Endothelial cell of coronary artery (primary cell): ENCODE results near the gene ANGPTL8. TPM values are rescaled to one million over a fixed set of nuclear protein-coding genes. Genes with fewer than 3 reads are reported as not detected.

Source experiments
- total RNA-seq: library from RNA; depleted of rRNA; stranded (reverse); fragments of >200 nt; gene quantifications from 2 replicates; pipeline ENCODE4 v1.2.3, GENCODE V29; 2014

The ANGPTL8 gene, protein sequence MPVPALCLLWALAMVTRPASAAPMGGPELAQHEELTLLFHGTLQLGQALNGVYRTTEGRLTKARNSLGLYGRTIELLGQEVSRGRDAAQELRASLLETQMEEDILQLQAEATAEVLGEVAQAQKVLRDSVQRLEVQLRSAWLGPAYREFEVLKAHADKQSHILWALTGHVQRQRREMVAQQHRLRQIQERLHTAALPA
- not detected in 2 replicates for total RNA-seq

DNA sequence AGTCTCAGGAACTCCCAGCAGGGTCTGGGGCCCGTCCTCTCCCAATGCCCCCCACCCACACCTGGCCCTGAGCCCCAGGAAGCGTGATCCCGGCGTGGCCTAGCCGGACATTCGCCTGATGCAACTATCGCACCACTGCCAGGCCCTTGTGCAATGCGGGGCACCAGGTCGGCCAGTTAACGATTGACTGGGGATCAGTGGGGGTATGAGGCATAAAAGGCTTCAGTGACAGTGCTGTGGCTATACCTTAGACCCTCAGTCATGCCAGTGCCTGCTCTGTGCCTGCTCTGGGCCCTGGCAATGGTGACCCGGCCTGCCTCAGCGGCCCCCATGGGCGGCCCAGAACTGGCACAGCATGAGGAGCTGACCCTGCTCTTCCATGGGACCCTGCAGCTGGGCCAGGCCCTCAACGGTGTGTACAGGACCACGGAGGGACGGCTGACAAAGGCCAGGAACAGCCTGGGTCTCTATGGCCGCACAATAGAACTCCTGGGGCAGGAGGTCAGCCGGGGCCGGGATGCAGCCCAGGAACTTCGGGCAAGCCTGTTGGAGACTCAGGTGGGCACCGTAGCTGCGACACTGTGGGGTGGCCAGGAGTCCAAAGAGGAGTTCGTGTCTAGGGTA is at the start of gene ANGPTL8:
Gene ANGPTL8 (plus strand): TSS at position 243 of the 624 bp plus-strand sequence. CDS start 19 bp downstream, at position 262.

DNA sequence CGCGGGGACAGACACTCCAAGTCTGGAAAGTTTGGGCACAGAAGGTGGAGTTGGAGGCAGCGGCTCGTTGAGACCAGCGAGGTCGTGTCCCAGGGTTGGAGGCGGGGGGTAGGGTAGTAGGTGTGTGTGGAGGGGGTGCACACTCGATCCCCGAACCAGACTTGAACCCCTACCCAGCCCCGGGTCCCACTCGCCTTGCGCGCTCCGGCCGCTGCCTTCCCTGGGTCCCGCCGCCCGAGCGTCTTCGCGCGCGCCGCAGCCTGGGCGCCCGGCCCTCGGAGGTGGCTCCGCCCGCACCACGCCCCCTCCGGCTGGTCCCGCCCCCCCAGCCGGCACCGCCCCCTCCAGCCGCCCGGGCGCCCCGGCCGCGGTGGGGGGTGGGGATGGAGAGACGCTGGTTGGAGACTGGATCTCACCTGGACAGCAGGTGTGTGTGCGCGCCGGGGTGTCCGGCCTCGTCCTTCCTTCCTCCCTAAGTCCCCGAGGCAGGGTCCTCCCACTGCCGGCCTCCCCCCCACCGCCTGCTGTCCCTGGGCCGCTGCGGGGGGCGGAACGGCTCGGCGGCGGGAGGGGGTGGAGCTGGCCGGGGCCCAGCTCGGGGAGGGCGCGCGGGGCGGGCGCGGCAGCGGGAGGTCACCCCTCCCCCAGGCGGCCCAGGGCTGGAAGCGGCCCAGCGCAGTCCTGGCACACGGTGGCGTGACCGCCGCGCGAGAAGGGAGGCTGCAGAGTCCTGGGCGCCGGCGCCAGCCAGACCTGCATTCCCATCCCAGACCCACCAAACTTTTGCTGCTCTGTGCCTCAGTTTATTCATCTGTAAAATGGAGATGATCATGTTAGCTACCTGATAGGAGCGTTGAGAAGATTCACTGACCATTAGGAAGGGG is 41.9 kb upstream of the ANGPTL8 start, which contains the start of gene KANK2:
Gene KANK2 (minus strand): TSS at position 255 of the 884 bp plus-strand sequence. CDS start 3,034 bp downstream, outside the sequence.

DNA sequence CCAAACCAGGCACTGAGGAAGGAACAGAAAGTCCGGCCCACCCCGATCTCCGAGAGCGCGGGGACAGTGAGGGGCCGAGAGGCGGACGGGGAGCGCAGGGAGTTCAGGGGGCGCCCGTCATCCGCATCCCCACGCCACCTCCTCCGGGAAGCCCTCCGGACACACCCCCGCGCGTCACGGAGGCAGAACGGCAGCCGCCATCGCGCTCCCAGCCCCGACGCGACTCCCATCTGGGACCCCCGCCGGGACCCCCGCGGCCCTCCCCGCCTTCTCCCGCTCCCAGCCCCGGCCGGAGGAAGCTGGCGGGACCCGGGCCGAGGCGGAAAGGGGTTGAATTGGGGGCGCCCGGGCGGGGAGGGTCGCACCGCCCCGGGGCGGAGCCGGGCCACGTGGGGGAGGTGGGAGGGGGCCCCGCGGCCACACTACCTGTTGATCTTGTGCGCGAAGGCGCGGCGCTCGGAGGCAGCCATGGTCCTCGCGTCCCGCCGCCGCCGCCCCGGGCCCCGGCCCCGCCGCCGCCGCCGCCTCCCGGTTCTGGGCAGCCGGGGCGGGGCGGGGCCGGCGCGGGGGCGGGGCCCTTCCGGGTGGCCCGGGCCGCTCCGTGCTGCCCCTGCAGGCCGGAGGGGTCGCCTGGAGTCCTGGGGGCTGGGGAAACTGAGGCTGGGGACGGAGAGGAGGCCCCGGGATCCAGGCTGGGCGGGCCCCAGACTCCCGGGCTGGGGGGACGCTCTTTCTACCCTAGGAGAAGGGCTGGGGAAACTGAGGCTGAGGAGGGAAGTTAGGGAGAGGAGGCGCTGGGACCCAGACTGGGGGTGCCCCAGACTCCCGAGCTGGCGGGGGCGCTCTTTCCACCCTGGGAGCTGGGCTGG is 22.8 kb downstream of the ANGPTL8 start, which contains the start of gene DOCK6:
Gene DOCK6 (minus strand): TSS at position 554 of the 869 bp plus-strand sequence. CDS start 84 bp downstream, at position 470.

Other genes with a start within 250 kb of the ANGPTL8 start
- gene LDLR, start 150.2 kb upstream of the ANGPTL8 start, total RNA-seq, result 49.6 and 58.1 TPM in 2 replicates
- 37.4 and 77.4 TPM in 2 replicates for gene SPC24, start 83.8 kb upstream of the ANGPTL8 start, total RNA-seq
- 43.2 and 105 TPM in 2 replicates for gene KANK2, start 42.1 kb upstream of the ANGPTL8 start, total RNA-seq
- 46.7 and 86.6 TPM in 2 replicates for gene DOCK6, start 22.9 kb downstream of the ANGPTL8 start, total RNA-seq
- not detected in 2 replicates for gene TSPAN16, start 56.5 kb downstream of the ANGPTL8 start, total RNA-seq
- gene RAB3D, start 100.0 kb downstream of the ANGPTL8 start, total RNA-seq, result 35.7 and 42.8 TPM in 2 replicates
- 54.2 and 67.8 TPM in 2 replicates for gene TMEM205, start 106.6 kb downstream of the ANGPTL8 start, total RNA-seq
- 8.3 and 11.1 TPM in 2 replicates for gene CCDC159, start 106.9 kb downstream of the ANGPTL8 start, total RNA-seq
- 6.7 and 8.4 TPM in 2 replicates for gene PLPPR2, start 115.8 kb downstream of the ANGPTL8 start, total RNA-seq
- gene SWSAP1, start 135.0 kb downstream of the ANGPTL8 start, total RNA-seq, result 0.56 and 0.72 TPM in 2 replicates
- 6.3 and 6.7 TPM in 2 replicates for gene EPOR, start 144.7 kb downstream of the ANGPTL8 start, total RNA-seq
- gene RGL3, start 179.7 kb downstream of the ANGPTL8 start, total RNA-seq, result 0.27 and 1.5 TPM in 2 replicates
- 0.09 and 0.28 TPM in 2 replicates for gene ODAD3, start 195.5 kb downstream of the ANGPTL8 start, total RNA-seq
- gene PRKCSH, start 196.0 kb downstream of the ANGPTL8 start, total RNA-seq, result 109 and 151 TPM in 2 replicates
- not detected in 2 replicates for gene ELAVL3, start 241.4 kb downstream of the ANGPTL8 start, total RNA-seq